Activated CD4-positive, alpha-beta T cell treated with anti-CD3 and anti-CD28 coated beads for 24 hours (primary cell): ENCODE results near the gene LUC7L2.
"Not testable (repeated sequence)": the region's sequence is repeated elsewhere in the genome, so short reads cannot be mapped to it uniquely, and the experiment has no call there.

Experiments
- DNase-seq, 2 donors: peaks; one replicate each; pipeline ENCODE4 v3.0.0-alpha.2; 2020; ENCODE audit warnings: low read depth in 2 of 2

LUC7L2 gene

GRCh38 chr7:139446051-139446890 lies 86.6 kb downstream of the LUC7L2 start:
- DNase-seq, result no peak

GRCh38 chr7:139450851-139451250 lies 91.2 kb downstream of the LUC7L2 start:
- no peak for DNase-seq

GRCh38 chr7:139451638-139452037 lies 91.9 kb downstream of the LUC7L2 start:
- no peak for DNase-seq

- no peak for DNase-seq
Observed at GRCh38 chr7:139452958-139453672, 93.4 kb downstream of the LUC7L2 start.

- DNase-seq, result no peak
Observed at GRCh38 chr7:139453673-139454321, 94.1 kb downstream of the LUC7L2 start.

- DNase-seq, result no peak
Observed at GRCh38 chr7:139455789-139456188, 96.1 kb downstream of the LUC7L2 start.

- DNase-seq, result no peak
Observed at GRCh38 chr7:139456511-139456910, 96.8 kb downstream of the LUC7L2 start.

GRCh38 chr7:139457153-139457946 lies 97.7 kb downstream of the LUC7L2 start:
- DNase-seq, result no peak

- DNase-seq, result not testable (repeated sequence)
Observed at GRCh38 chr7:139463421-139463820, 103.7 kb downstream of the LUC7L2 start.

GRCh38 chr7:139464511-139464910 lies 104.8 kb downstream of the LUC7L2 start:
- DNase-seq, result not testable (repeated sequence)

GRCh38 chr7:139465072-139465471 lies 105.4 kb downstream of the LUC7L2 start:
- not testable (repeated sequence) for DNase-seq

- not testable (repeated sequence) for DNase-seq
Observed at GRCh38 chr7:139467729-139468128, 108.0 kb downstream of the LUC7L2 start.

- not testable (repeated sequence) for DNase-seq
Observed at GRCh38 chr7:139468281-139468680, 108.6 kb downstream of the LUC7L2 start.

- no peak for DNase-seq
Observed at GRCh38 chr7:139471740-139472353, 112.2 kb downstream of the LUC7L2 start.
